H7 (cell line): Measurements from ENCODE around the gene DSP. TPM values are rescaled to one million over a fixed set of nuclear protein-coding genes. Genes with fewer than 3 reads are reported as not detected.

ENCODE experiments used
- DNase-seq: peaks from one replicate; pipeline ENCODE4 v3.0.0; 2012
- H3K27me3 ChIP-seq: 2 replicates; pipeline ENCODE4 v1.6.0; 2011; ENCODE audit warnings: mild to moderate bottlenecking, low read length; ENCODE audit not compliant: control insufficient read depth, insufficient read depth
- H3K36me3 ChIP-seq: replicated peaks from 2 replicates; pipeline ENCODE4 v1.5.1; 2011; ENCODE audit warnings: low read length; ENCODE audit not compliant: control insufficient read depth, insufficient read depth
- H3K4me3 ChIP-seq: 2 replicates; pipeline ENCODE4 v1.5.1; 2011; ENCODE audit warnings: low read depth, mild to moderate bottlenecking, control low read depth, low read length, moderate library complexity; ENCODE audit not compliant: insufficient read depth
- total RNA-seq: library from RNA; depleted of rRNA; stranded (reverse); fragments of >200 nt; shearing (Covaris generic); gene quantifications from 2 replicates; pipeline ENCODE4 v1.2.3, GENCODE V29; 2014

The DSP gene
- total RNA-seq, 1 experiment from 2014 or later = 33.9 TPM

GRCh38 chr6:7589221-7589620 lies 47.8 kb downstream of the DSP start:
- no peak for DNase-seq
- Histone ChIP-seq H3K27me3 (no peaks in the 10 kb centered on the region), H3K36me3 (peaks cover 1% of the 10 kb centered on the region), H3K4me3 (no peak overlapping the region)

- H3K36me3 ChIP-seq = peaks cover 6% of the 10 kb centered on the region
- no peaks in the 10 kb centered on the region for H3K27me3 ChIP-seq
- H3K4me3 ChIP-seq = peak within 1 kb of the TSS; percentile 87
- peak; percentile 91 for DNase-seq
These were observed 48.8 kb downstream of the DSP start, which contains the start of gene SNRNP48 for GRCh38 chr6:7589949-7590917. SNRNP48 (plus strand) TSS chr6:7590198; CDS start chr6:7590258, 60 bp downstream.

GRCh38 chr6:7590918-7591302 lies 49.4 kb downstream of the DSP start:
- Histone ChIP-seq H3K27me3 (no peaks in the 10 kb centered on the region), H3K36me3 (peaks cover 9% of the 10 kb centered on the region), H3K4me3 (peak overlapping the region; percentile 87)
- DNase-seq = peak; percentile 26

GRCh38 chr6:7591770-7592169 lies 50.3 kb downstream of the DSP start:
- H3K27me3 ChIP-seq = no peaks in the 10 kb centered on the region
- DNase-seq = no peak
- H3K4me3 ChIP-seq = no peak overlapping the region
- peaks cover 10% of the 10 kb centered on the region for H3K36me3 ChIP-seq

GRCh38 chr6:7593229-7593628 lies 51.8 kb downstream of the DSP start:
- H3K36me3 ChIP-seq = peaks cover 10% of the 10 kb centered on the region
- no peak overlapping the region for H3K4me3 ChIP-seq
- no peaks in the 10 kb centered on the region for H3K27me3 ChIP-seq
- DNase-seq = no peak

GRCh38 chr6:7594579-7595125 lies 53.2 kb downstream of the DSP start:
- Histone ChIP-seq H3K27me3 (no peaks in the 10 kb centered on the region), H3K36me3 (peaks cover 10% of the 10 kb centered on the region), H3K4me3 (no peak overlapping the region)
- DNase-seq = no peak

DNA sequence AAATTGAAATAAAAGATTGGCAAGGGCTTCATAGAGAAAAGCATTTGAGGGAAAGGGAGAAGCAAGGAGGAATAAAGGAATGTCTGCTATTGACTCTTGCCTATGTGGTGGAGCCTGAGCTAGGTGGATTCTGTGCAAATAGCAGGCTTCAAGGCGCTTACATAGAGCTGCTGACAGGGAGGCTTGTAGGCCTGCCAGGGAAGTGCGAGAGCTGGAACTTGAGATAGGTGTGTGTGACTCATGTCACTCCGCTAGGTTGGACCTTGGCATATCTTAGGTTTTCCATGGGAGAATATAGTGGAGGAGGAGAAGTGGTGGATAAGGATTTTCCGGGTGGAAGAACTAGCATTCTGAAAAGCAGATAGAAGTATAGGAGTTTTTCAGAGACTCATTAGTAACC lies 62.5 kb downstream of the DSP start:
- H3K27me3 ChIP-seq = no peaks in the 10 kb centered on the region
- DNase-seq = no peak
- H3K4me3 ChIP-seq = no peak overlapping the region
- H3K36me3 ChIP-seq = peaks cover 42% of the 10 kb centered on the region

GRCh38 chr6:7604506-7604905 lies 63.0 kb downstream of the DSP start:
- Histone ChIP-seq H3K4me3 (no peak overlapping the region), H3K36me3 (peaks cover 42% of the 10 kb centered on the region), H3K27me3 (no peaks in the 10 kb centered on the region)
- DNase-seq = no peak

DNA sequence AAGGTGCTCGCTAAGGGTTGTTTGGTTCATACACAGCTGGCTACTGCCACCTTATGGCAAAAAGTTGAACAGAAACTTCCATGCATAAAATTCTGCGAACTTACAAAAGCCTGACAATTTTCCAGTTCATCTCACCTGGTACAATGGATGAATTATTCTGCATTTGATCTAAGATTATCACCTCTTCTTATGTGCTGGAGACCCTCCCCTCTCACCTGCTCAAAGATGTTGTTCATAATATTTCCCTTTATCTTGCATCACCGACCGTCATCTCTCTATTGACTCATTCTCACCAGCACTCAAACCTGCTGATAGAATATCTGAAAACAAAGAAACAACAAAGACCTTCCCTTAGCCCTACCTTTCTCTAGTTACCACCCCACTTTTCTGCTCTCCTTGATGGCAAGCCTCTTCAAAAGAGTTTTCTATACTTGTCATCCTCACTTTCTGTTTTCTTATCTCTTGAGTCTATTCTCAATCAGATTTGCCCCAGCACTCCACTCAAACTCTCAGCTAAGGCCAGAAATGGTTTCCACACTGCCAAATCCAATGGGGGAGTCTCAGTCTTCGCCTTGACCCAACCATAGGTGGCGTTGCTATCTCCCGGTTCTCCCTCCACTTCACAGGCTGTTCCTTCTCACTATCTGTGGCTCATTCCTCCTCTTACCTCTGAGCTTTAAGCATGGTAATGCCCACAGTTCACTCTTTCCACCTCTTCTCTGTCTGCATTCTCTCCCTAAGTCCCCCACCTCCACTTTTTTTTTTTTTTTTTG lies 74.3 kb downstream of the DSP start:
- H3K27me3 ChIP-seq = no peaks in the 10 kb centered on the region
- no peak overlapping the region for H3K4me3 ChIP-seq
- peak; percentile 43 for DNase-seq
- peaks cover 4% of the 10 kb centered on the region for H3K36me3 ChIP-seq

DNA sequence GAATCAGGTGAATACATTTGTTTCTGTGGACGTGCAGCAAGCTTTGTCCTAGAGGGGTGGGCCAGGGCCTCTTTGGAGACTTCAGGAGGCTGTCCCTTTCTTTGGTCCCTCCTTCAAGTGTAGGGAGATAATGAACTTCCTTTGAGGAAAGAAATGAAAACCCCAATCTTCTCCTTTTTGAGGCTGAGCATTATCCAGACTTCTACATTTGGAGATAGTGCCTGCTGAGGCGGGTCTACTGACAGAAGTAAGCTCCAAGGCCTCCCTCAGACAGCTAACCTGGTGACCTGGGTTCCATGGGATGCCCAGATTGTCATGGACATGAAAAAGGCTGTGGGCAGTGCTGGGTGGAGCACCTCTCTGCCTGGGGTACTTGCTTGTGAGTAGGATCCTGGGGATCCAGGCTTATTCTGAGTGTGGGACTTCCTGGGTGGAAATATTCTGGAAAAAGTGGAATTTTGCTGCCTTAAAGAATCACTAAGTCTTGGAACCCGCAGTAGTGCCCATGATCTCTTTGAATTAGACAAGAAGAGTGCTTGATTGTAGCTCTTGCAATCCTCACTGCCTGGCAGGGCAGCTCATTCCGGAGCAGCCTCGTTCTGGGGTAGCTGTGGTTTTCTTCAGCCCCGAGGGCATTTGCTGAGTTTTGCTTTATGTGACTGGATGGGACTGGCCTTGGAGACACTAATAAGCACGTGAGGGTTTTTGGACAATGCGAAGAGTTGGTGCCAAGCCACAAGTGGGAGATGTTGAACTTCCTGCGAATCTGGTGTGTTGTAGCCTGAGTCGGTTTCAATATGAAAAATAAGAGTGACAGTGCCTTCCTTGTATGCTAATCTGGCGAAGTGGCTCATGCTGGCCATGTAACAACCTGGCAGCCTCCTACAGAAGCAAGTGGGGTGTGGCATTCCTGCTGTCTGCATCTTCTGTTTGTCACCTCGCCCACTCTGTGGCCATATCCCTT lies 76.6 kb downstream of the DSP start:
- H3K36me3 ChIP-seq = no peaks in the 10 kb centered on the region
- H3K27me3 ChIP-seq = no peaks in the 10 kb centered on the region
- H3K4me3 ChIP-seq = no peak overlapping the region
- no peak for DNase-seq

DNA sequence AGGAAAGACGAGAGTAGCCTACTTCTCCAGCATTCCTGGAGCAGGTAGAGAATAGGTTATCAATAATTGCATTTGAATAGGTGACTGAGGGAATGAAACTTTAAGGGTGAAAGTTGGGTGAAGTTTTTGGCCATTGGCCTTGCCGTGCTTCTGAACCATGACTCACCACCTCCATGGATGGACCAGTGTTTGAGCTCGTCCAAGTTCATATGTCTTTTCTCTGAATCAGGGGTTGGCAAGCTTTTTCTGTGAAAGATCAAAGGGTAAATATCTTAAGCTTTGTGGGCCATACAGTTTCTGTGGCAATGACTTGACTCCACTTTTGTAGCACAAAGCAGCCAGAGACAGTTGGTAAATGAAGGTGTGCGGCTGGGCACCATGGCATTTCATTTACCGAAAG lies 80.3 kb downstream of the DSP start:
- Histone ChIP-seq H3K36me3 (no peaks in the 10 kb centered on the region), H3K27me3 (no peaks in the 10 kb centered on the region), H3K4me3 (no peak overlapping the region)
- DNase-seq = no peak

DNA sequence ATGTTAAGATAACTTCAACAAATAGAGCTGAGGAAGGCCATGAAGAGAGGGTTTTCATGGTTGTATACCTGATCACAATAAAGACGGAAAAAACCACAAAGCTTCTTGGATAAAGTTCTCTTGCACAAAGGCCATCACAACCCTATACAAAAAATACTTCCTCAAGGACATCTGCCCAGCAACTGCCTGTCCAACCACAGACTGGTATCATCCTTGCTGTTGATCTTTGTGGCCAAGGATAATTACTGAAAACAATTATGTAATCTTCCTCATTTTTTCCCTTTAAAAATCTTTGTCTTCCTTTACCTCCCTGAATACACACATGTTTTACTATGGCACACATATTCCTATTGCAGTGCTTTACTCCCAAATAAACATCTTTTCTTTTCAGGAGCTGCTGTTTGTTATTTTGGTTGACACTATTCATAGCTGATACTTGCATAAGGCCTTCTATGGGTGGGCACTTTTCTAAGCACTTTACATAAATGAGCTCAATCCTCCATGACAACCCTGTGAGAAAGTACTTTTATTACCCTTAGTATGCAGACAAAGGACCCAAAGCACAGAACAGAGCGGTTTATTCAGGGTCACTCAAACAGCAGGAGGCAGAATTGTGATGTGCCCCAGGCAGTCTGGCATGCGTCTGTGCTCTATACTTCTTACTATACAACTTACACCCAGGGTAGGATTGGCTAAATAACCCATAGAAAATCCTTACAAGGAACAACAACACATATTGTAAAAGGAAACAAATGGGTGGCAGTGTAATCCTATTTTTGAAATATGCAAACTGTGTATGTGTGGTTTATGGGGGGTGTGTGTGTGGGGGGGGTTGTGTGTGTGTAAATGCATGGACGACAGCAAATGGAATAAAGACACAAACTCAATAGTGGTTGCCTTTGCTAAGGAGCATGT lies 83.6 kb downstream of the DSP start:
- Histone ChIP-seq H3K4me3 (no peak overlapping the region), H3K27me3 (no peaks in the 10 kb centered on the region), H3K36me3 (no peaks in the 10 kb centered on the region)
- peak; percentile 51 for DNase-seq

DNA sequence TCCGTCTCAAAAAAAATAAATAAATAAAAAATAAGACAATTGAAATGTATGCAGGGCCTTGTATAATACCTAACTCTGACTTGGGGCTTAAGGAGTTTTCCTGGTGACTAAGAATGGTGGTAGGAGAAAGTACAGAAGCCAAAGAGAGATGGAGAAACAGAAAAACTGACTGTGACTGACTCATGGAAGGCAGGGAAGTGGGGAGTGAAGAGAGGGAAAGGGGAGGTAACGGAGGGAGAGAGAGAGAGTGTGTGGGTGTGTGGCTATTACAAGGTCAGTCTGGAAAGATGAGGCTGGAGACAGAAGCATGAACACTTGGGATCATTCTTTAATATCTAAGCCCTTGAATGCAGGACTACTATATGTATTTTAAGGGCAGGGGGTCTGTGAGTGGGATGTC lies 87.0 kb downstream of the DSP start:
- no peak overlapping the region for H3K4me3 ChIP-seq
- H3K36me3 ChIP-seq = no peaks in the 10 kb centered on the region
- DNase-seq = no peak
- H3K27me3 ChIP-seq = no peaks in the 10 kb centered on the region
